Sigmoid colon (tissue), 7 donors: ENCODE measurements around the gene GRPEL1. TPM values are rescaled to one million over a fixed set of nuclear protein-coding genes. Genes with fewer than 3 reads are reported as not detected.
A peak's percentile ranks its signal among the peaks of the same experiment; 100 is the strongest.

Source experiments
- DNase-seq: peaks from one replicate; pipeline ENCODE4 v3.0.0-alpha.2; 2019
- H3K27ac ChIP-seq, 4 donors: fragments of 200-600 bp; sonication (generic); one replicate each; pipeline ENCODE4 v1.5.1; 2016 to 2019; ENCODE audit warnings: mild to moderate bottlenecking in 1 of 4
- H3K27me3 ChIP-seq, 3 donors: fragments of 200-600 bp; sonication (generic); one replicate each; pipeline ENCODE4 v1.5.1; 2019; ENCODE audit warnings: mild to moderate bottlenecking in 1 of 3
- H3K36me3 ChIP-seq, 4 donors: fragments of 200-600 bp; sonication (generic); one replicate each; pipeline ENCODE4 v1.5.1; 2016 to 2019
- H3K4me1 ChIP-seq, 4 donors: fragments of 200-600 bp; sonication (generic); one replicate each; pipeline ENCODE4 v1.5.1; 2017 to 2019
- H3K4me3 ChIP-seq, 4 donors: fragments of 200-600 bp; sonication (generic); one replicate each; pipeline ENCODE4 v1.5.1; 2017 to 2019; ENCODE audit warnings: mild to moderate bottlenecking in 2 of 4, moderate library complexity in 1 of 4
- H3K9me3 ChIP-seq, 4 donors: fragments of 200-600 bp in 3 of 4; sonication (generic) in 3 of 4; one replicate each; pipeline versions ENCODE4 v1.5.1 to v1.6.1; 2013 to 2019
- CTCF ChIP-seq, 4 experiments: fragments of 450-650 bp in 3 of 4; fragments of 200-600 bp in 1 of 4; IDR thresholded peaks; one replicate each; pipeline ENCODE4 v1.5.1; 2016 to 2019; ENCODE audit warnings: antibody characterized with exemption in 4 of 4, mild to moderate bottlenecking in 3 of 4, moderate library complexity in 2 of 4
- EP300 ChIP-seq, 4 donors: sonication (generic); formaldehyde crosslinking; IDR thresholded peaks; one replicate each; pipeline ENCODE4 v1.6.1; 2017; ENCODE audit warnings: antibody characterized with exemption in 4 of 4
- POLR2A ChIP-seq, 2 donors: fragments of 450-650 bp; IDR thresholded peaks; one replicate each; pipeline ENCODE4 v1.6.1; 2016; ENCODE audit warnings: antibody characterized with exemption in 2 of 2, mild to moderate bottlenecking in 2 of 2, moderate library complexity in 2 of 2
- POLR2AphosphoS5 ChIP-seq, 4 donors: sonication (generic); formaldehyde crosslinking; IDR thresholded peaks; one replicate each; pipeline ENCODE4 v1.6.1; 2017; ENCODE audit warnings: antibody characterized with exemption in 4 of 4
- WGBS, 2 donors: extraction: QIAGEN DNeasy Blood & Tissue Kit; methylation state at CpG; one replicate each; pipeline ENCODE4 v1.1.7; 2013; 5-methylcytosine and 5-hydroxymethylcytosine counted together
- intact Hi-C: fragments of 100-400 bp; cut with DNase I; formaldehyde crosslinking; loops from one replicate; pipeline ENCODE4 v1.15.1; 2023
- polyA plus RNA-seq, 3 donors: library from polyadenylated mRNA; stranded (reverse); fragments of 200-250 nt; gene quantifications; one replicate each; pipeline ENCODE4 v1.2.3, GENCODE V29; 2013
- total RNA-seq, 4 donors: library from RNA; depleted of rRNA; stranded (reverse); fragments of >200 nt; gene quantifications; one replicate each; pipeline ENCODE4 v1.1.0, GENCODE V29; 2016
- donor health status: healthy with polysubstance abuse.
- donor health status: Bipolar disorder and iron deficiency.
- donor health status: healthy.

The GRPEL1 gene
- total and polyA plus RNA-seq, 7 donors: 7.5 to 34.7 (median 23.2) TPM

GRCh38 chr4:7068279-7068842 is 497 bp upstream of the GRPEL1 start:
- TF ChIP-seq EP300 (IDR thresholded peaks at IDR 0.05) (no peak), CTCF (IDR thresholded peaks at IDR 0.05) (no peak), POLR2A (IDR thresholded peaks at IDR 0.05) (no peak), POLR2AphosphoS5 (IDR thresholded peaks at IDR 0.05) (peak in 1 of 4 donors; percentile 46)
- peaks cover 5 to 16% (median 6%) of the 10 kb centered on the region in 4 donors for H3K36me3 ChIP-seq
- 0% methylated on average over 50 of the region's 50 CpGs for WGBS, 2 donors
- peak overlapping the region; percentile 88 to 95 (median 92) for H3K27ac ChIP-seq
- H3K9me3 ChIP-seq: no peaks in the 10 kb centered on the region
- DNase-seq: no peak
- H3K4me1 ChIP-seq: peaks cover 0 to 39% (median 28%) of the 10 kb centered on the region in 4 donors
- no peaks in the 10 kb centered on the region for H3K27me3 ChIP-seq
- peak overlapping the region; percentile 56 to 94 (median 72) for H3K4me3 ChIP-seq
- intact Hi-C loops: loop anchor here (1.0 to 10.0 kb wide), 4 partner anchors 25 to 424 kb away; partner anchors contain the start of genes KIAA0232, MRFAP1 and TADA2B

GRCh38 chr4:7067126-7067451 is 775 bp downstream of the GRPEL1 start:
- no peak for DNase-seq

GRCh38 chr4:7066493-7066892 is 1.4 kb downstream of the GRPEL1 start:
- Histone ChIP-seq H3K27me3 (no peaks in the 10 kb centered on the region), H3K9me3 (no peaks in the 10 kb centered on the region), H3K27ac (no peak overlapping the region), H3K36me3 (peaks cover 16 to 34% (median 21%) of the 10 kb centered on the region in 4 donors), H3K4me1 (peaks cover 0 to 39% (median 28%) of the 10 kb centered on the region in 4 donors), H3K4me3 (peak overlapping the region in 3 of 4 donors; percentile 86 to 99 (median 94))
- peak; percentile 38 for DNase-seq
- TF ChIP-seq CTCF (IDR thresholded peaks at IDR 0.05) (no peak), POLR2AphosphoS5 (IDR thresholded peaks at IDR 0.05) (no peak), POLR2A (IDR thresholded peaks at IDR 0.05) (no peak), EP300 (IDR thresholded peaks at IDR 0.05) (no peak)
- 69 to 88% methylated on average over 4 of the region's 4 CpGs for WGBS, 2 donors
- intact Hi-C loops: loop anchor here (2.0 to 10.0 kb wide), 2 partner anchors 158 to 422 kb away; partner anchors contain the start of genes MRFAP1 and TBC1D14

More at GRCh38 chr4:7067126-7067451, 775 bp downstream of the GRPEL1 start:
- Histone ChIP-seq H3K36me3 (peaks cover 10 to 28% (median 15%) of the 10 kb centered on the region in 4 donors), H3K27me3 (no peaks in the 10 kb centered on the region), H3K4me3 (peak overlapping the region; percentile 56 to 99 (median 90)), H3K27ac (peak overlapping the region; percentile 81 to 95 (median 92)), H3K9me3 (no peaks in the 10 kb centered on the region), H3K4me1 (peaks cover 0 to 39% (median 28%) of the 10 kb centered on the region in 4 donors)
- no peak for TF ChIP-seq POLR2A (IDR thresholded peaks at IDR 0.05)
- no peak for TF ChIP-seq EP300 (IDR thresholded peaks at IDR 0.05)
- no peak for TF ChIP-seq CTCF (IDR thresholded peaks at IDR 0.05)
- TF ChIP-seq POLR2AphosphoS5 (IDR thresholded peaks at IDR 0.05): no peak
- intact Hi-C loops: loop anchor here (2.0 to 10.0 kb wide), 2 partner anchors 158 to 422 kb away; partner anchors contain the start of genes MRFAP1 and TBC1D14
- 1 to 8% methylated on average over 13 of the region's 13 CpGs for WGBS, 2 donors

- WGBS, 2 donors: 94 to 96% methylated on average over 11 of the region's 11 CpGs
- no peak for TF ChIP-seq EP300 (IDR thresholded peaks at IDR 0.05)
- DNase-seq: peak; percentile 49
Measured at GRCh38 chr4:7066006-7066405, 1.9 kb downstream of the GRPEL1 start.

GRCh38 chr4:7063362-7063761 is 4.5 kb downstream of the GRPEL1 start:
- H3K4me1 ChIP-seq: peaks cover 0 to 21% (median 19%) of the 10 kb centered on the region in 4 donors
- H3K27me3 ChIP-seq: no peaks in the 10 kb centered on the region
- H3K9me3 ChIP-seq: no peaks in the 10 kb centered on the region
- no peak overlapping the region for H3K4me3 ChIP-seq
- no peak overlapping the region for H3K27ac ChIP-seq
- peak; percentile 60 for DNase-seq
- no peak for TF ChIP-seq EP300 (IDR thresholded peaks at IDR 0.05)
- no peak for TF ChIP-seq POLR2A (IDR thresholded peaks at IDR 0.05)
- TF ChIP-seq POLR2AphosphoS5 (IDR thresholded peaks at IDR 0.05): no peak
- no peak for TF ChIP-seq CTCF (IDR thresholded peaks at IDR 0.05)
- intact Hi-C loops: loop anchor here (10.0 kb wide), 1 partner anchor 419 kb away; the partner anchor contains the start of gene MRFAP1
- peaks cover 25 to 61% (median 43%) of the 10 kb centered on the region in 4 donors for H3K36me3 ChIP-seq
- 80 to 90% methylated on average over 4 of the region's 4 CpGs for WGBS, 2 donors

More at GRCh38 chr4:7066006-7066405, 1.9 kb downstream of the GRPEL1 start:
- Histone ChIP-seq H3K4me3 (no peak overlapping the region), H3K36me3 (peaks cover 20 to 39% (median 26%) of the 10 kb centered on the region in 4 donors), H3K27me3 (no peaks in the 10 kb centered on the region), H3K9me3 (no peaks in the 10 kb centered on the region), H3K4me1 (peaks cover 0 to 37% (median 28%) of the 10 kb centered on the region in 4 donors), H3K27ac (no peak overlapping the region)
- intact Hi-C loops: loop anchor here (2.0 to 10.0 kb wide), 2 partner anchors 157 to 421 kb away; partner anchors contain the start of genes MRFAP1 and TBC1D14
